A549 (cell line): Measurements from ENCODE around the gene PRDM11.

Source experiments
- BCL3 ChIP-seq: fragments of >200 bp; sonication (Bioruptor Twin); formaldehyde crosslinking; IDR thresholded peaks from 3 replicates; pipeline ENCODE4 v1.6.1; 2016
- CHD2 ChIP-seq: fragments of 150-350 bp; IDR thresholded peaks from 2 replicates; pipeline ENCODE4 v1.6.1; 2014; ENCODE audit warnings: low read length; ENCODE audit not compliant: partially characterized antibody
- CTCF ChIP-seq: fragments of >200 bp; sonication (Bioruptor Twin); formaldehyde crosslinking; IDR thresholded peaks from 3 replicates; pipeline ENCODE4 v1.5.1; 2016
- EP300 ChIP-seq, 2 experiments: fragments of >200 bp; sonication (Bioruptor Twin); formaldehyde crosslinking; IDR thresholded peaks; 2 replicates in 1 of 2; 3 replicates in 1 of 2; pipeline ENCODE4 v1.6.1; 2016 to 2017
- JUNB ChIP-seq: fragments of >200 bp; sonication (Bioruptor Twin); formaldehyde crosslinking; IDR thresholded peaks from 2 replicates; pipeline ENCODE4 v1.6.1; 2016
- PBX3 ChIP-seq: IDR thresholded peaks from 2 replicates; pipeline ENCODE4 v1.6.1; 2012
- RAD21 ChIP-seq, 2 experiments: fragments of >200 bp in 1 of 2; sonication (Bioruptor Twin) in 1 of 2; formaldehyde crosslinking in 1 of 2; IDR thresholded peaks in 1 of 2; conservative IDR thresholded peaks in 1 of 2; 2 replicates in 1 of 2; 3 replicates in 1 of 2; pipeline ENCODE4 v1.6.1; 2012 to 2018; ENCODE audit warnings: inconsistent platforms in 1 of 2
- RFX5 ChIP-seq: fragments of 450-650 bp; IDR thresholded peaks from 2 replicates; pipeline ENCODE4 v1.7.1; 2014; ENCODE audit warnings: antibody characterized with exemption, mild to moderate bottlenecking, moderate library complexity
- USF2 ChIP-seq: fragments of 450-650 bp; IDR thresholded peaks from 2 replicates; pipeline ENCODE4 v1.6.1; 2014; ENCODE audit warnings: antibody characterized with exemption
- ZNF302 ChIP-seq: fragments of 250-450 bp; sonication (Bioruptor Pico); IDR thresholded peaks from 2 replicates; pipeline ENCODE4 v1.9.0; 2021; ENCODE audit warnings: inconsistent platforms, mild to moderate bottlenecking, moderate library complexity

- TF ChIP-seq JUNB, result no peak
- no peak; a peak in 1 of 5 replicates for TF ChIP-seq RAD21 (conservative IDR thresholded peaks at IDR 0.05 in 1 of 2, IDR thresholded peaks at IDR 0.05 in 1 of 2)
- TF ChIP-seq CTCF, result peak; percentile 36
- peak; percentile 69; the same call in 1 of the 3 replicates for TF ChIP-seq BCL3
- TF ChIP-seq CHD2, result no peak
- no peak for TF ChIP-seq USF2
- TF ChIP-seq EP300 (IDR thresholded peaks at IDR 0.05), result no peak
- TF ChIP-seq ZNF302, result no peak
- no peak for TF ChIP-seq RFX5
- no peak for TF ChIP-seq PBX3
These were observed 33.9 kb downstream of the PRDM11 start for GRCh38 chr11:45180179-45180847.
